ENCODE results near the gene RIMS4. TPM values are rescaled to one million over a fixed set of nuclear protein-coding genes. Genes with fewer than 3 reads are reported as not detected.

Gene RIMS4
- total and polyA plus RNA-seq, 2 of the 8 experiments (the other 6 are each of a cell fraction or from before 2014, with no cell fraction given), result 13.3 to 44.2 TPM

DNA sequence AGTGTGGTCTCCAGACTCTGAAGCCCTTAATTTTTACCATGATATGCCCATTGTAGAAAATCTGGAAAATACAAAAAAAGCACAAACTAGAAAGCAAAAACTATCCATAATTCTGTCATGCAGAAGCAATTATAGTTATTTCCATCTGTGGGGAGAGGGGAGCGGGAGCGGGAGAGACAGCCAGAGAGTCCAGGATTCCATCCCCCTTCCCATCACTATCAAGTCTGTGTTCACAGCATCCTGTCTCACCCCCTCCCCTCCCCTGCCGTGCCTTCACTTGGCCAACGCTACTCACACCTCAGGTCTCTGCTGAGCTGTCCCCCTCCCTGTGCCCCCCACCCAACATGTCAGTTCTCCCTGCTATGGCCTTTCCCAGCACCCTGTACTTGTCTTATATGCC lies 14.5 kb downstream of the RIMS4 start:
- Histone ChIP-seq H3K18ac (ENCODE audit: extremely low read depth, low read length) (no peak overlapping the region; the same call in 1 of the 2 replicates), H3K27ac (ENCODE audit: low read depth, low read length) (no peak overlapping the region), H3K36me3 (ENCODE audit: control insufficient read depth in 2 of 4, insufficient read depth in 4 of 4, low read length in 3 of 4) (no peaks in the 10 kb centered on the region), H2BK120ac (replicated peaks; ENCODE audit: low read depth, low read length) (no peak overlapping the region), H2BK20ac (ENCODE audit: low read length) (no peak overlapping the region), H2BK12ac (ENCODE audit: low read depth, low read length) (no peak overlapping the region), H2BK5ac (ENCODE audit: low read depth, low read length) (no peak overlapping the region), H4K20me1 (replicated peaks in 1 of 2; ENCODE audit: control insufficient read depth in 1 of 2, insufficient read depth in 2 of 2, low read length in 2 of 2) (peaks cover 3% of the 10 kb centered on the region in 2 experiments), H3K27me3 (replicated peaks in 1 of 4; ENCODE audit: control insufficient read depth in 3 of 4, extremely low read depth in 1 of 4, insufficient read depth in 3 of 4, low read length in 3 of 4) (no peaks in the 10 kb centered on the region), H3K23me2 (ENCODE audit: low read depth, low read length) (peaks cover 4% of the 10 kb centered on the region; the same call in 1 of the 2 replicates), H3K4ac (replicated peaks; ENCODE audit: insufficient read length, low read depth, low read length) (peak overlapping the region; percentile 28), H3K23ac (ENCODE audit: insufficient read length) (peak overlapping the region; percentile 66), H3K9me3 (ENCODE audit: insufficient read depth in 2 of 2, low read depth in 1 of 2, low read length in 1 of 2) (no peaks in the 10 kb centered on the region), H2AK5ac (ENCODE audit: low read depth, low read length) (no peak overlapping the region), H3K9ac (replicated peaks in 1 of 4; ENCODE audit: extremely low read depth in 1 of 4, low read depth in 3 of 4, low read length in 3 of 4) (no peak overlapping the region), H3K56ac (replicated peaks; ENCODE audit: insufficient read length, low read depth, low read length) (no peak overlapping the region), H4K5ac (ENCODE audit: insufficient read length, low read depth, low read length) (no peak overlapping the region), H2BK15ac (ENCODE audit: low read length) (no peak overlapping the region), H4K8ac (ENCODE audit: extremely low read depth, insufficient read depth, low read length) (no peak overlapping the region), H3K79me1 (ENCODE audit: low read depth, low read length) (peaks cover 7% of the 10 kb centered on the region), H2AFZ (ENCODE audit: low read length) (no peak overlapping the region), H3K4me3 (ENCODE audit: extremely low read depth in 1 of 4, insufficient read depth in 2 of 4, low read depth in 3 of 4, low read length in 4 of 4) (no peak overlapping the region), H3K4me1 (replicated peaks in 1 of 4; ENCODE audit: control insufficient read depth in 3 of 4, insufficient read depth in 4 of 4, low read length in 3 of 4) (peaks cover 5 to 15% (median 8%) of the 10 kb centered on the region in 4 experiments), H3K79me2 (ENCODE audit: control insufficient read depth in 1 of 2, insufficient read depth in 2 of 2, low read length in 2 of 2) (peaks cover 0 to 7% of the 10 kb centered on the region in 2 experiments; a peak in 1 of 4 replicates), H4K91ac (replicated peaks; ENCODE audit: insufficient read length, low read length) (no peak overlapping the region), H3K14ac (ENCODE audit: insufficient read length) (no peak overlapping the region), H3K4me2 (ENCODE audit: insufficient read depth in 1 of 2, low read depth in 2 of 2, low read length in 2 of 2) (peak overlapping the region in 1 of 2 experiments; percentile 15; a peak in 1 of 4 replicates)
- CTCF ChIA-PET (ENCODE audit: partially characterized antibody), result interaction anchor here (0.7 to 12.1 kb wide), 9 partner anchors 9 to 834 kb away, joined by 3 to 170 read pairs (median 4); partner anchors contain the start of gene WFDC10A
- whole genome bisulfite sequencing, 2 experiments (ENCODE audit: extremely low coverage in 1 of 2, insufficient coverage in 1 of 2, insufficient read length in 1 of 2, insufficient replicate concordance in 2 of 2, low coverage in 1 of 2, low lambda C conversion rate in 2 of 2, missing lambda C conversion rate in 1 of 2), result 73% methylated on average over 4 of the region's 4 CpGs; no CpG with 5 or more reads in 1 of the 2 experiments
- FAIRE-seq, result no peak
- no peak for DNase-seq (ENCODE audit: low read depth in 1 of 2, low spot score in 2 of 2)
- POLR2A ChIA-PET (ENCODE audit: partially characterized antibody), result interaction anchor here (1.1 kb wide), 1 partner anchor 10 kb away, joined by 5 read pairs; no protein-coding TSS in a partner anchor
- TF ChIP-seq, protein P1, sequence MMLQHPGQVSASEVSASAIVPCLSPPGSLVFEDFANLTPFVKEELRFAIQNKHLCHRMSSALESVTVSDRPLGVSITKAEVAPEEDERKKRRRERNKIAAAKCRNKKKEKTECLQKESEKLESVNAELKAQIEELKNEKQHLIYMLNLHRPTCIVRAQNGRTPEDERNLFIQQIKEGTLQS (IDR thresholded peaks at IDR 0.05; ENCODE audit: insufficient read depth, low read depth, low read length), result no peak
- TF ChIP-seq SP4 (IDR thresholded peaks at IDR 0.05; ENCODE audit: low read length) (no peak), FOSL1 (IDR thresholded peaks at IDR 0.05; ENCODE audit: insufficient read depth, low read depth, low read length) (no peak), CTBP2 (IDR thresholded peaks at IDR 0.05; ENCODE audit: borderline replicate concordance, insufficient read depth, insufficient read length, low read length) (no peak), GABPA (IDR thresholded peaks at IDR 0.05; ENCODE audit: borderline replicate concordance, insufficient read depth, low read length) (no peak), TAF1 (IDR thresholded peaks at IDR 0.05; ENCODE audit: low read depth, low read length) (no peak), JUND (IDR thresholded peaks at IDR 0.05; ENCODE audit: low read length) (no peak), PHF8 (conservative IDR thresholded peaks at IDR 0.05; ENCODE audit: low read depth, low read length) (no peak), RAD21 (IDR thresholded peaks at IDR 0.05 in 1 of 2, conservative IDR thresholded peaks at IDR 0.05 in 1 of 2; ENCODE audit: low read depth in 2 of 2, low read length in 2 of 2) (no peak), EZH2 (IDR thresholded peaks at IDR 0.05; ENCODE audit: low read depth, low read length, severe bottlenecking) (no peak), MAFK (IDR thresholded peaks at IDR 0.05; ENCODE audit: low read depth, low read length) (no peak)

All from H1 (cell line).